Subcutaneous abdominal adipose tissue (tissue), 5 donors: ENCODE data around the gene POFUT2.

ENCODE experiments used
- H3K27ac ChIP-seq: one replicate; pipeline ENCODE4 v1.7.0; 2013; ENCODE audit warnings: low read depth, mild to moderate bottlenecking, inconsistent platforms, low read length, moderate library complexity
- H3K27me3 ChIP-seq, 5 donors: one replicate each; pipeline ENCODE4 v1.7.0; 2013; ENCODE audit warnings: low read length in 5 of 5, inconsistent platforms in 1 of 5; ENCODE audit not compliant: control insufficient read depth in 5 of 5, insufficient read depth in 4 of 5
- H3K36me3 ChIP-seq, 5 donors: one replicate each; pipeline ENCODE4 v1.7.0; 2013; ENCODE audit warnings: low read length in 5 of 5; ENCODE audit not compliant: control insufficient read depth in 5 of 5, insufficient read depth in 5 of 5
- H3K4me1 ChIP-seq, 5 donors: one replicate each; pipeline ENCODE4 v1.7.0; 2013; ENCODE audit warnings: low read length in 5 of 5, mild to moderate bottlenecking in 3 of 5, moderate library complexity in 1 of 5; ENCODE audit not compliant: control insufficient read depth in 5 of 5, insufficient read depth in 5 of 5
- H3K4me3 ChIP-seq, 5 donors: one replicate each; pipeline ENCODE4 v1.7.0; 2013; ENCODE audit warnings: low read length in 5 of 5, low read depth in 1 of 5
- H3K9ac ChIP-seq, 5 donors: one replicate each; pipeline ENCODE4 v1.7.0; 2013; ENCODE audit warnings: low read length in 5 of 5, mild to moderate bottlenecking in 4 of 5, moderate library complexity in 3 of 5
- H3K9me3 ChIP-seq, 5 donors: one replicate each; pipeline ENCODE4 v1.7.0; 2013; ENCODE audit warnings: low read length in 5 of 5; ENCODE audit not compliant: control insufficient read depth in 5 of 5
- donor health status: healthy.
- donor health status: healthy.
- donor health status: healthy.
- donor health status: healthy.
- donor health status: healthy.

The POFUT2 gene

DNA sequence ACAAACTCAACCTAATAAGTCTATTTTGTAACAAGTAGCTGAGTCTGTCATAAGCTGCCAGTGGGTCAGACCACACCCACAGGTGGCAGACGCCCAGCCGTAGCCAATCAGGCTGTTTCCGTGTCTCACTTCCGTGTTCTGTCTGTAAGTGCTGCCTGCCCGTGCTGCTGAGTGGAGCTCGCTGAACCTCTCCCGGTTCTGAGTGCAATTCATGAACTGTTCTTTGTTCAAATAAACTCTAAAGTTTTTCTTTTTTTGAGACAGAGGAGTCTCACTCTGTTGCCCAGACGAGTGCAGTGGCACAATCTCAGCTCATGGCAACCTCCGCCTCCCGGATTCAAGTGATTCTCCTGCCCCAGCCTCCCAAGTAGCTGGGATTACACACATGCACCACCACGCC is 25.1 kb downstream of the POFUT2 start:
- Histone ChIP-seq H3K36me3 (peaks cover 0 to 51% (median 45%) of the 10 kb centered on the region in 5 donors), H3K4me1 (peaks cover 0 to 6% (median 0%) of the 10 kb centered on the region in 5 donors), H3K4me3 (no peak overlapping the region), H3K9me3 (no peaks in the 10 kb centered on the region), H3K9ac (no peak overlapping the region), H3K27ac (no peak overlapping the region), H3K27me3 (peaks cover 3 to 9% (median 4%) of the 10 kb centered on the region in 5 donors)

GRCh38 chr21:45262041-45262581 is 25.6 kb downstream of the POFUT2 start:
- Histone ChIP-seq H3K36me3 (peaks cover 0 to 46% (median 40%) of the 10 kb centered on the region in 5 donors), H3K9ac (no peak overlapping the region)

GRCh38 chr21:45261093-45261492 is 26.6 kb downstream of the POFUT2 start:
- H3K9ac ChIP-seq, result no peak overlapping the region
- peaks cover 0 to 2% (median 0%) of the 10 kb centered on the region in 5 donors for H3K4me1 ChIP-seq
- H3K27me3 ChIP-seq, result peaks cover 18 to 25% (median 19%) of the 10 kb centered on the region in 5 donors
- peaks cover 0 to 36% (median 30%) of the 10 kb centered on the region in 5 donors for H3K36me3 ChIP-seq
- no peak overlapping the region for H3K4me3 ChIP-seq
- H3K9me3 ChIP-seq, result no peaks in the 10 kb centered on the region
- no peak overlapping the region for H3K27ac ChIP-seq

More at GRCh38 chr21:45262041-45262581, 25.6 kb downstream of the POFUT2 start:
- no peak overlapping the region for H3K4me3 ChIP-seq
- H3K27ac ChIP-seq, result no peak overlapping the region
- H3K4me1 ChIP-seq, result peaks cover 0 to 5% (median 0%) of the 10 kb centered on the region in 5 donors
- H3K9me3 ChIP-seq, result no peaks in the 10 kb centered on the region
- H3K27me3 ChIP-seq, result peaks cover 8 to 14% (median 9%) of the 10 kb centered on the region in 5 donors

DNA sequence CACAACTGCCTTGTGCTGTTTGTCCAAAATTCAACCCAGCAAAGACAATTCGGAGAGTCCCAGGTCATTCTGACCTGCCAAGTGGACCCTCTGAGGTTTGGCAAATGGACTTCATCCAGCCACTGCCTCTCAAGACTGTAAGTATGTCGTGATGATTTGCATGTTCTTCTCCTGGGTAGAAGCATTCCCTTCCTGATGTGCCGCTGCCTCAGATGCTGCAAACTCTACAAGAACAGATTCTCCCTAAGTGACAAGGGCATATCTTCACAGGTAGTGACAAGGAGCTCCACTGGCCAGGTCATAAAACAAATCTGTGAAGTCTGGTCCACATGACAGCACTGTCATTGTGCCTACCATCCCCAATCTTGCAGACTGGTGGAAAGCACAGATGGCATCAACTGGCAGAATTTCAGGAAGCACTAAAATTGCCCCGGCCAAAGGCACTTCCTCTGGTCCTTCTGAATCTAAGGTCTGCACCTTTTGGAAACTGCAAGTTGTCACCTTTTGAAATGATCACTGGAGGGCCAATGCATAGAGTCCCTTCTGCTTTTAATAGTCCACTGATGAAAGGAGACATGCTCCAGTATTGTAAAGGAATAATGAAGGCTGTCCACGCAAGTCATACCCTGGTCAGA is 27.4 kb downstream of the POFUT2 start:
- H3K4me1 ChIP-seq, result peaks cover 0 to 2% (median 0%) of the 10 kb centered on the region in 5 donors
- H3K9me3 ChIP-seq, result no peaks in the 10 kb centered on the region
- no peak overlapping the region for H3K4me3 ChIP-seq
- peaks cover 23 to 31% (median 26%) of the 10 kb centered on the region in 5 donors for H3K27me3 ChIP-seq
- peaks cover 0 to 28% (median 22%) of the 10 kb centered on the region in 5 donors for H3K36me3 ChIP-seq
- no peak overlapping the region for H3K9ac ChIP-seq
- H3K27ac ChIP-seq, result no peak overlapping the region

- Histone ChIP-seq H3K9me3 (no peaks in the 10 kb centered on the region), H3K4me3 (no peak overlapping the region), H3K27ac (no peak overlapping the region), H3K4me1 (peaks cover 0 to 2% (median 0%) of the 10 kb centered on the region in 5 donors), H3K36me3 (peaks cover 0 to 19% (median 14%) of the 10 kb centered on the region in 5 donors), H3K27me3 (peaks cover 27 to 39% (median 32%) of the 10 kb centered on the region in 5 donors), H3K9ac (no peak overlapping the region)
Measured at GRCh38 chr21:45259206-45259840, 28.4 kb downstream of the POFUT2 start.

GRCh38 chr21:45258466-45258865 is 29.2 kb downstream of the POFUT2 start:
- Histone ChIP-seq H3K36me3 (peaks cover 0 to 10% (median 6%) of the 10 kb centered on the region in 5 donors), H3K27me3 (peaks cover 31 to 45% (median 34%) of the 10 kb centered on the region in 5 donors)

GRCh38 chr21:45257673-45258341 is 29.9 kb downstream of the POFUT2 start:
- no peaks in the 10 kb centered on the region for H3K9me3 ChIP-seq
- no peak overlapping the region for H3K27ac ChIP-seq
- H3K36me3 ChIP-seq, result peaks cover 0 to 5% (median 0%) of the 10 kb centered on the region in 5 donors
- no peak overlapping the region for H3K9ac ChIP-seq
- H3K27me3 ChIP-seq, result peaks cover 37 to 51% (median 40%) of the 10 kb centered on the region in 5 donors
- no peak overlapping the region for H3K4me3 ChIP-seq
- peaks cover 0 to 5% (median 2%) of the 10 kb centered on the region in 5 donors for H3K4me1 ChIP-seq

More at GRCh38 chr21:45258466-45258865, 29.2 kb downstream of the POFUT2 start:
- Histone ChIP-seq H3K9me3 (no peaks in the 10 kb centered on the region), H3K27ac (no peak overlapping the region), H3K4me1 (peaks cover 0 to 2% (median under 1%) of the 10 kb centered on the region in 5 donors), H3K4me3 (no peak overlapping the region), H3K9ac (no peak overlapping the region)

DNA sequence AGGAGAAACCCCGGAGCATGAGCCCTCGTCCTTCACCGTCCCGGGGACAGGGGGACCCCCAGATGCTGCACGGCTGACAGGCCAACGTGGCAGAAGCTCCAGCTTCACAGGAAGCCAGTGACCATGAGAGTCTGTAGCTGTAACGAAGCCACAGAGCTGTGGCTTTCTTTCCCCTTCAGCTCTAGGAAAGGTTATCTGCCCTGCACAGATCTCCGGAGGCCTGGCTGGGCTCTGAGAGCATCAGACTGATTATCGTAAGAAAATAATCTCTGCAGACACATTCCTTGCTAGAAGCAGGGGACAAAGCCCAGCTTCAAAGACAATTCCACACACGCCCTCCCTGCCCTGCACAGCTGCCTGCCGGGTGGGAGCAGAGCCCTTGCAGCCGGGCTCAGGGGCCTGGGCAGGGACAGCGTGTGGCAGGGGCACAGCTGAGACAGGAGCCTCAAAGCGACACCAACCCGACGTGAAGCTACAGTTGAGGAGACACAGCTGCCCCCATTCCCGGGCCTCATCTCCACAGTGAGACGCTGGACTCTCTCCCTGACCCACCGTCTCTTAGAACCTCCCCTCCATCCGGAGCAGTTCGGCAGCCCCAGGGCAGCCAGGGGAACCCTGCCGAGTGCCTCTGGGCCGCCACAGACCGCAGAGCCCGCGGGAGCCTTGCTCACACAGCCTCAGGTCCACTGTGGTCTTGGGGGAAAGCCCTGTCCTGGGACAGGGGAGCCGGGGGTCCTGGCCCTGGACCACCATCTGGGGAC is 30.6 kb downstream of the POFUT2 start:
- Histone ChIP-seq H3K4me3 (no peak overlapping the region), H3K4me1 (peaks cover 0 to 5% (median 2%) of the 10 kb centered on the region in 5 donors), H3K36me3 (peaks cover 0 to 5% (median 0%) of the 10 kb centered on the region in 5 donors), H3K9ac (no peak overlapping the region), H3K9me3 (no peaks in the 10 kb centered on the region), H3K27me3 (peaks cover 38 to 51% (median 41%) of the 10 kb centered on the region in 5 donors), H3K27ac (no peak overlapping the region)
